HG02970 (cell line): Measurements from ENCODE around the gene NTRK2.
"Not testable (repeated sequence)": the region's sequence is repeated elsewhere in the genome, so short reads cannot be mapped to it uniquely, and the experiment has no call there.

Source experiments
- ATAC-seq: cut with Tn5 transposase; IDR thresholded peaks from one replicate; pipeline ENCODE4 v1.9.1; 2021; ENCODE audit warnings: mild to moderate bottlenecking, moderate library complexity, moderate number of reproducible peaks; ENCODE audit not compliant: unreplicated experiment, low FRiP score

NTRK2 gene

DNA sequence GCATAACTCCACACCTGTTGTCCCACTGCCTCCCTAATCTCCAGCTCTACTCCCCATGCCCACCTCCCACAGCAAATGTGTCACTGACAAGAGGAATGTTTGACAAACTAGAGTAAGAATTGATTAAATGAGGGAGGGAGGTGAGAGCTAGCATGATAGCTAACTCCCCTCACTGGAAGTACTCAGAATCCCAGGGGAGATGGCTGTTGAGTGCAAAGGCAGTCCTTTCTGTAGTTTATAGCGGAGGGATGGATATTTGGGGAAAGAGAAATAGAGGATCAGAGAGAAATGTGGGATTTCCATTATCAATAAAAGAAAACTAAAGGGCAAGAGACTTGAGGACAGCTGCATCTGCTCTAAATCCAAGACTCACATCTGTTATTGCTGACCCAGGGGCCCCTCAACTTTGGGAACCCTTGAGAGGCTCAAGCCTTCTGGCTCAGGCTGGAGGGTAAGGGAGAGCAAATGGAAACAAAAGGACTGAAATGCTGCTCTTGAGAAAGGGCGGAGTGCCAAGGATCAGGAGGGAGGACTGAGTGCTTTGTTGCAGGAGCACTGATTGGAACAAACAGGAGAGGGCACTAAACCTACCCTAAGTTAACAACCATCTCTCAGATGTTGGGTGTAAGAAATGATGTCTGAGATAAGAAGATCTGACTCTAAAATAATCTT lies 372.1 kb downstream of the NTRK2 start:
- no peak for ATAC-seq

DNA sequence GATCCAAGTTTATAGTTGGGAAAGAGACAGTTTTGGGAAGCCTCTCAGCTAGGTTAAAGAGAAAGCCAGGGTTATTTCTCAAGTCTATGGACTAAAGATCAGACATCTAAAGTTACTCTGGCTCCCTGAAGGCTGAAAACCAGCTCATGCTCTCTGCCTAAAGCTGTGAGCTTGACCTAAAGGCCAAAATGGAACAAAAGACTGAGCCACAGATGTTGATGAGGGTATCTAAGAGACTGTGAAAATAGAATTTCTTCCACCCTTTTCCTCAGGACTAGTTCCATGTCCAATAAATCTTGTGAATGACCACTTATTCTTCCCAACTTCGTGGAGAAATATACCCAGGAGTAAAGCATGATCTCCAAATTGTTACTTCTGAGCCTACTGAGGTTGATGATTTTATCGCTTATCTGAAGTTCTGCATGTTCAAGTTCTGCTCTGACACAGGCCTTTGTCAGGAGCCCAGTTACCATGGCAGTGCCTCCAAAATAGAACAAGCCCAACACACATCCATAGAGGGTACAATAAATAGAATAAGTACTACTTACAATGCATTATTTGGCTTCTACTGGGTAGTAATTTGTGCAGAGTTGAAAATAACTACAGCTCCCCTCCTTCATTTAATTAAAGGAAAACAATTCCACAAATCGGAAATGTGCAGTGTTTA lies 373.6 kb downstream of the NTRK2 start:
- ATAC-seq: no peak

DNA sequence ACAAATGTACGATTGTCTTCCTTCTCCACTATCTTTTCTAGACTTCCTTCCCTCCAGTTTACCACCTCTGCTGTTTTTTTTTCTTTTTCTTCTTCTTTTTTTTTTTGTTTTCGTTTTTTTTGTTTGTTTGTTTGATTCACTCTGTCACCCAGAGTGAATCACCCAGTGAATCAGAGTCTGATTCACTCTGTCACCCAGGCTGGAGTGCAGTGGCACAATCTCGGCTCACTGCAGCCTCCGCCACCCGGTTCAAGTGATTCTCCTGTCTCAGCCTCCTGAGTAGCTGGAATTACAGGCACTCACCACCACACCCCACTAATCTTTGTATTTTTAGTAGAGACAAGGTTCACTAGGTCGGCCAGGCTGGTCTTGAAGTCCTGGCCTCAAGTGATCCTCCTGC lies 375.7 kb downstream of the NTRK2 start:
- no peak for ATAC-seq

DNA sequence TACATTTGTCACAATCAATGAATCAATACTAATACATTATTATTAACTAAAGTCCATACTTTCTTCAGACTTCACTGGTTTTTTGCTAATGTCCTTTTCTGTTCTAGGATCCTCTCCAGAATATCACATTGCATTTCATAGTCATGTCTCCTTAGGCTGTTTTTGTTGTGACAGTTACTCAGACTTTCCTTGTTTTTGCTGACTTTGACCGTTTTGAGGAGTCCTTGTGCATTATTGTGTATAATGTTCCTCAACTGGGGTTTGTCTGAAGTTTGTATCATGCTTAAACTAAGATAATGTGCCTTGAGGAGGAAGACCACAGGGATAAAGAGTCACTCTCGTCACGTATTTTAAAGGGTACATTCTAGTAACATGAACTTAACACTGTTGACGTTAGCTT lies 376.9 kb downstream of the NTRK2 start:
- no peak for ATAC-seq

DNA sequence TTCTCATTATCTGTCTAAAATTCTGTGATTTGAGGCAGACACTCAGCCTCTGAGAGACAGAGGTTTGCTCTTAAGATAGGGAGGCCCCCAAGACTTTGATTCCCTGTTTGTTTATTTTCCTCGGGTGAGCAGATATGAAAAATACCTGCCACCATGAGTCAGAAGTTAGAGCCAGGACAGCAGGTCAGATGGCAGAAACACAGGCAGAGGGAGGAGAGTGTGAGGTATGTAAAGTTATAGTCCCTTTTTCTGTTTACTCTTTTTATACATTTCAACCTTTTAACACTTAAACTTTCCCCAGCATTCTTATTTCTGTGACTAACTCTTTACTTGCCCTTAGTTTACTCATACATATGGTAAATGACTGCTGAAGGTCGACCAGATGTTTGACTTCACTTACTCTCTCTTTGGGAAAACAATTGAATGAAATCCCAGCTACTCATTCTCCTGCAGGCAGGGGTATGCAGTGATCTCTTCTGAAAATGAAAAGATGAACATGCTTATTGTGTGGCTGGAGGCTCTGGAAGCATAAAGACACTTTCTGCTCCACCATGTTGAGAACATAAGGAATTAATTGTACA lies 383.8 kb downstream of the NTRK2 start:
- no peak for ATAC-seq

DNA sequence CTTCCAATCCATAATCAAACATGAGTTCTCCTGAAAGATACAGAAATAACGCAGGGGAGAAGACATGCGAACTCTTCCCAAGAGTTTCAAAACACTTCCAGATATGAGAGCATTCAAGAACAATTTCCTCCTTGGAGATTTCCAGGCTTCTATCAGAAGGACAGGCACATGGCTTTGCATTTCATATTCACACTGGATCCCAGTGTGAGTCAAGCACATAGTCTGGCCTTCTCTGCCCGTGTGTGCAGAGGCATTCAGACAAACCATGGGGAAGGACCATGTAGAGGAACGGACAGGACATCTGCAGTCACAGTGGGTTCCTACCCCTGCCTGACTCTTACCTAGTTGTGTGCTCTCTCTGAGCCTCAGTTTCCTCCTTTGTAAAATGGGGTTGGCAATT lies 384.5 kb downstream of the NTRK2 start:
- no peak for ATAC-seq

DNA sequence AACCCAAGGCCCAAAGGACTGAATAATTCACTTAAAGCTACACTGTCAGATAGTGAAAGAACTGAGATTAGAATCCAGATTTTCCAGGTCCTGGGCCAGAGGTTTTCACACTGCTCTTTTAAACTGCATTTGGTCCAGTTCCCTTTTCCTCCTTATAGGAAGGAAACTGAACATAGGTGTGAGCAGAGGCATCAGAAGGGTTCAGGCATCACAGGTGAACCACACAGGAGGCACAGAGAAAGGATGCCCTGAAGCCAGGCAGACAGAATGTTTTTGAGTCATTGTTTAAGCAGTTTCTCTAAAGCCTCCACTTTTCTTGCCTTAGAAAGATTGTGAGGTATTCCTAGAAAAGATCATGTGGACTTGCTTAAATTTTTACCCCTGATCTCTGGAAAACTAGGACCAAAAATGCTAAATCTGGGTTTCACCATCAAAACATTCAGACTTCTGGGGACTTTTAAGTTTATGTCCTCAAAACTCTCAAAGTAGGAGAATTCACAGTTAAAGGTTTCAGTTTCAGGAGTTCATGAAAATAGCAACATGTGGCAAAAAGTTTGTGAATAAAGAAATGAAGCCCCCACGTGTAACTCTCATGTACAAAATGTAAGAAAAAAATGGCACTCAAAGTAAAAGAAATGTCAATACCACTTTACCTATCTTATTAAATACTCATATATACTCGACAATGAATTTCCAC lies 386.1 kb downstream of the NTRK2 start:
- ATAC-seq: no peak

DNA sequence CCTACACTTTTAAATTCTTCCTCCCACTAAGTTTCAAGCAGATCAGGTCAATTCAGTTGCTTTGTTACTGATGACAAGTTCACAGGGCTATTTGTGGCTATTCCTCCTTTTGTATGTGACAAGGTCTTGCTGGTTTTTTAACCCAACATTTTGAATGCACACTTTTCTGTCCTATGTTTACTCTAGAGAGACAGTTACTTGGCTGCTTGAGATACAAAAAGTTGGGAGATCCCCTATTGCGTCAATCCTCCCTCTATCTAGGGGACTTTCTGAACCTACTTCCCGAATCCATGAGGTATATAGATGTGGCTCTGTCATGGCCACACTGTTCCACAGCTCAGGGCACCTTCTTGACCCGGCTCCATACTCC lies 386.7 kb downstream of the NTRK2 start:
- ATAC-seq: no peak

DNA sequence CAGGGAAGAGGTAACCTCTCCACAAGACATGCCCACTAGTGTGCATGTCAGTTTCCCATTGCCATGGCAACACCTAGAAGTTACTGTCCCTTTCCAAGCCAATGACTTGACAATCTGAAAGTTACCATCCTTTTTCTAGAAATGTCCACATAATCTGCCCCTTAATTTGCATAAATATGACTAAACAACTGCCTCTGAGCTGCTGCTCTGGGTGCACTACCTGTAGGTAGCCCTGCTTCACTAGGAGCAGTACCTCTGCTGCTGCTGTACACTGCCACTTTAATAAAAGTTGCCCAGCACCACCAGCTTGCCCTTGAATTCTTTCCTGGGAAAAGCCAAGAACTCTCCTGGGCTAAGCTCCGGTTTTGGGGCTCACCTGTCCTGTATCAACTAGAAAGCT lies 392.4 kb downstream of the NTRK2 start:
- no peak for ATAC-seq

DNA sequence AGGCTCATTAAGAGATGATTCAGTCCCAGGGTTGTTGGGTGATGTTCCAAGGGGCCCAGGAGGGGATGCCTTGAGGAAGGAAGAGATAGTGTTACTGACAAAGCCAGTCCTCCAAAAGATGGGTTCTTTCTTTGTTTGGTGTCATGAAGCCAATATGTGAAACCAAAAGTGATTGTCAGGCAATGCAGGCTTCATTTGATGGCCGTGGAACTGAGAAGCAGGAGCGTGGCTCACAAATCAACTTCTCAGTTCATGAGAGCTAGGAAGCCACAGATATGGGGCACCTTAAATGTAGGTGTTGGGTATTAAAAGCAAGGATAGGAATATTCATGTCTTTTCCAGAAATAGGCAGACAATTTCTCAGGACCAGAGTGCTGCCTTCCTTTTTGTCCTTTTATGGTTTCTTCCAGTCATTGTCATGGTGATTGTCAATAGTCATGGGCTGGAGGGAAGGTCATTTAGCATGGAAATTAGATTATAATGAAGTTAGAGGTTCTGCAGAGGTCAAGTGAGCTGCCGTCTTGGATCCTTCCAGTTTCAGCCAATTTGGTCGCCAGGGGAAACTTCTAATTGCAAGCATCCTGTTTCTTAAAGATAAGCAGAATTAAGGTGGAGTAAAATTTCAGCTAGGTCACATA lies 393.0 kb downstream of the NTRK2 start:
- no peak for ATAC-seq

DNA sequence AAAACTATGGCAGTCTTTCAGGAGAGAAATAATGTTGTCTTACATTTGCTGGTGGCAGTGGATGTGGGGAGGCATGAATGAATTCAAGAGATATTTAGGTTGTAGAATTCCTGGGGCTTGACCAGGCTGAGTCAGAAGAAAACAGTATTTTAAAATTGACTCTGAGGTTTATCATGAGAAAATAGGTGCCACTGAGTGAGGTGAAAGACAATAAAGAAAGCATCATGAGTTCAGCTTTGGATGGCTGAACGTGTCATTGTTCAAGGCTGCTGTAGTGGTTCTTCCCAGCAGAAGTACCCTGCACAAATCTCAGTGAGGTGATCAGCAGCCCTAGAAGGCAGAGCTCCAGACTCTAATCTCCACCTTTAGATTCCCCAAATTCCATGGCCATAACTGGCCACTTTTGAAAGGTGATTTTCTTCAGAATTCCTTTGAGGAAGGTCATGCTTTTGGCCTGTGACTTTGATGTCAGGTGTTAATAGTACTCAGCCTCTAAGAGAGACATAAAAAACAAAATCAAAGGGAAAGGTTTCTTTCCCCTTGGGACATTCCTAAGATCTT lies 395.4 kb downstream of the NTRK2 start:
- ATAC-seq: no peak

DNA sequence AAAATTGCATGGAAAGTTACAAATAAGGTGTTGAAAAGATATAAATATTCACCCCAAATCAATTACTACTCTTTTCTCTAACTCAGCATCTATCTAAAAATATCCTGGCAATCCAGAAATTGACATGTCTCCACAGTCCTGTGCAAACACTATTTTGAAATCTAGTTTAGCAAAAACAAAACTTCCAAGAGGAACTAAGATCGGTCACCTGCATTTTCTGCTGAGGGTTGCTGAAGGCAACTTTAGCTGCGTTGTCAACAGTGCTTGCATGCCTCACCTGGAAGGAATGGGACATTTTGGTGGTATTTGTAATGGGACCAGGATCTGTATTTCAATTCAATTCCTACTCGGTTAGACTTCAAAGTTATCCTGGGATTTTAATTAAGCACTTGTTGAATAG lies 398.3 kb downstream of the NTRK2 start:
- no peak for ATAC-seq

DNA sequence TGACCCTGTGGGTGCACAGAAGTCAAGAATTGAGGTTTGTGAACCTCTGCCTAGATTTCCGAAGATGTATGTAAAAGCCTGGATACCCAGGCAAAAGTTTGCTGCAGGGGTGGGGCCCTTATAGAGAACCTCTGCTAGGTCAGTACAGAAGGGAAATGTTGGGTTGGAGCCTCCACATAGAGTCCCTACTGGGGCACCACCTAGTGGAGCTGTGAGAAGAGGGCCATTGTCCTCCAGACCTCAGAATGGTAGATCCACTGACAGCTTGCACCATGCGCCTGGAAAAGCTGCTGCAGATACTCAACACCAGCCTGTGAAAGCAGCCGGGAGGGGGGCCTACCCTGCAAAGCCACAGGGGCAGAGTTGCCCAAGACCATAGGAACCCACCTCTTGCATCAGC lies 399.9 kb downstream of the NTRK2 start:
- ATAC-seq: not testable (repeated sequence)
